ENCODE results near the gene VDAC1. TPM values are rescaled to one million over a fixed set of nuclear protein-coding genes. Genes with fewer than 3 reads are reported as not detected.

VDAC1 gene
- total and polyA plus RNA-seq, 2 of the 8 experiments (the other 6 are each of a cell fraction or from before 2014, with no cell fraction given), result 111 to 301 TPM

DNA sequence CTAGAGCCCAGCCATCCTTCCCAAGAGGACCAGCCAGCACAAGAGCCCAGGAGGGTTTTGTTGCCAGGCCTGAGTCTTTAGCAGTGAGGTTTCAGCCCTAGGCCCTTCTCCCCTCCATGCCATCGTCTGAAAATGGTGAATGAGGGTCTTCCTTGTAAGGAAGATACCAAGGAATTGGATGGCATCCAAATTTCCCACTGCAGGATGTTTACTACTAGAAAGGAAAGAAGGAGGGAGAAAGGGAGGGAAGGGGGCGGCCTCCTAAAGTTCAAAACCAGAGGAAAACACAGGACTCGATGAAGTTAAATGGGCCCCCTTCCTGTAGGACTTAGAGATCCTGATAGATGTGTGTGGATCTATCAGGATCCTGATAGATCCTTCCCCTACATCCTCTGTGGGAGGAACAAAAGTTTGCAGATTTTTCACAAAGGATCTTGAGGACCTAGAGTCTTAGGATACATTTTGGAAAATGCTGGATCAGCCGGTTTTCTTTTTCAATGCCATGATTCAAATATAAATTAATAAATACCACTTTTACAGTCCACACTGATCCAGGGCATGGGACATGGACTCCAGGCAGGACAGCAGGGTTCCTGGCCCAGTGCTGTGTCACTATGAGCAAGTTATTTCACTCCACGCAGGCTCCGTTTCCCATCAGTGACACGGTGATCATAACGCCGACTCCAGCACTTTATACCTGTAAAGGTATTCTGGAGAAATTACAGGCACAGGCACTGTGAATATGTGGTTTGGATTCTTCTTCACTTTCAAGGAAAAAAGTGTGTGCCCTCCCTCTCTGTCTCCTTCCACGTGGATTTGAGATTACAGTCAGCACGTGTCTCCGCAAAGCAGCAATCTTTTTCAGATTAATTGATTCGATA is 77.2 kb downstream of the VDAC1 start:
- Histone ChIP-seq H3K36me3 (ENCODE audit: control insufficient read depth in 2 of 4, insufficient read depth in 4 of 4, low read length in 3 of 4) (no peaks in the 10 kb centered on the region), H3K4me2 (ENCODE audit: insufficient read depth in 1 of 2, low read depth in 2 of 2, low read length in 2 of 2) (no peak overlapping the region), H3K9ac (replicated peaks in 1 of 4; ENCODE audit: extremely low read depth in 1 of 4, low read depth in 3 of 4, low read length in 3 of 4) (no peak overlapping the region), H3K27ac (ENCODE audit: low read depth, low read length) (no peak overlapping the region), H3K4me1 (replicated peaks in 1 of 4; ENCODE audit: control insufficient read depth in 3 of 4, insufficient read depth in 4 of 4, low read length in 3 of 4) (no peaks in the 10 kb centered on the region; a peak in 3 of 7 replicates), H3K56ac (replicated peaks; ENCODE audit: insufficient read length, low read depth, low read length) (no peak overlapping the region), H2AK5ac (ENCODE audit: low read depth, low read length) (no peak overlapping the region), H4K8ac (ENCODE audit: extremely low read depth, insufficient read depth, low read length) (no peak overlapping the region), H3K79me1 (ENCODE audit: low read depth, low read length) (no peaks in the 10 kb centered on the region), H3K4me3 (ENCODE audit: extremely low read depth in 1 of 4, insufficient read depth in 2 of 4, low read depth in 3 of 4, low read length in 4 of 4) (no peak overlapping the region), H3K18ac (ENCODE audit: extremely low read depth, low read length) (no peak overlapping the region), H4K20me1 (replicated peaks in 1 of 2; ENCODE audit: control insufficient read depth in 1 of 2, insufficient read depth in 2 of 2, low read length in 2 of 2) (no peaks in the 10 kb centered on the region), H3K23ac (ENCODE audit: insufficient read length) (no peak overlapping the region), H2BK12ac (ENCODE audit: low read depth, low read length) (no peak overlapping the region), H4K91ac (replicated peaks; ENCODE audit: insufficient read length, low read length) (no peak overlapping the region), H3K14ac (ENCODE audit: insufficient read length) (no peak overlapping the region), H3K23me2 (ENCODE audit: low read depth, low read length) (0 out of 2 replicates have a peak, but pooled peaks cover 2% of the 10 kb centered on the region), H3K9me3 (ENCODE audit: insufficient read depth in 2 of 2, low read depth in 1 of 2, low read length in 1 of 2) (no peaks in the 10 kb centered on the region), H2BK20ac (ENCODE audit: low read length) (no peak overlapping the region), H2BK15ac (ENCODE audit: low read length) (no peak overlapping the region), H4K5ac (ENCODE audit: insufficient read length, low read depth, low read length) (no peak overlapping the region), H2BK5ac (ENCODE audit: low read depth, low read length) (no peak overlapping the region), H2BK120ac (replicated peaks; ENCODE audit: low read depth, low read length) (no peak overlapping the region), H2AFZ (ENCODE audit: low read length) (no peak overlapping the region), H3K4ac (replicated peaks; ENCODE audit: insufficient read length, low read depth, low read length) (no peak overlapping the region), H3K79me2 (ENCODE audit: control insufficient read depth in 1 of 2, insufficient read depth in 2 of 2, low read length in 2 of 2) (no peaks in the 10 kb centered on the region), H3K27me3 (replicated peaks in 1 of 4; ENCODE audit: control insufficient read depth in 3 of 4, extremely low read depth in 1 of 4, insufficient read depth in 3 of 4, low read length in 3 of 4) (no peaks in the 10 kb centered on the region; a peak in 1 of 7 replicates)
- FAIRE-seq (no peak), DNase-seq (ENCODE audit: low read depth in 1 of 2, low spot score in 2 of 2) (no peak)
- 91% methylated on average over 13 of the region's 13 CpGs; no CpG with 5 or more reads in 1 of the 2 experiments for WGBS, 2 experiments (ENCODE audit: extremely low coverage in 1 of 2, insufficient coverage in 1 of 2, insufficient read length in 1 of 2, insufficient replicate concordance in 2 of 2, low coverage in 1 of 2, low lambda C conversion rate in 2 of 2, missing lambda C conversion rate in 1 of 2)
- TF ChIP-seq CEBPB (IDR thresholded peaks at IDR 0.05; ENCODE audit: low read depth, low read length), result no peak
- no peak for TF ChIP-seq SIRT6 (IDR thresholded peaks at IDR 0.05; ENCODE audit: low read length)
- TF ChIP-seq SAP30 (IDR thresholded peaks at IDR 0.05; ENCODE audit: insufficient read depth, insufficient replicate concordance, low read length), result no peak
- no peak for TF ChIP-seq POU5F1 (IDR thresholded peaks at IDR 0.05; ENCODE audit: low read depth, low read length)
- no peak for TF ChIP-seq JUND (IDR thresholded peaks at IDR 0.05; ENCODE audit: low read length)
- TF ChIP-seq EGR1 (IDR thresholded peaks at IDR 0.05; ENCODE audit: borderline replicate concordance, low read depth, low read length), result no peak
- no peak for TF ChIP-seq SP2 (IDR thresholded peaks at IDR 0.05; ENCODE audit: low read length)
- TF ChIP-seq, protein P1, sequence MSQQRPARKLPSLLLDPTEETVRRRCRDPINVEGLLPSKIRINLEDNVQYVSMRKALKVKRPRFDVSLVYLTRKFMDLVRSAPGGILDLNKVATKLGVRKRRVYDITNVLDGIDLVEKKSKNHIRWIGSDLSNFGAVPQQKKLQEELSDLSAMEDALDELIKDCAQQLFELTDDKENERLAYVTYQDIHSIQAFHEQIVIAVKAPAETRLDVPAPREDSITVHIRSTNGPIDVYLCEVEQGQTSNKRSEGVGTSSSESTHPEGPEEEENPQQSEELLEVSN (IDR thresholded peaks at IDR 0.05), result no peak
- TF ChIP-seq SP1 (IDR thresholded peaks at IDR 0.05; ENCODE audit: low read depth, low read length), result no peak
- TF ChIP-seq PHF8 (conservative IDR thresholded peaks at IDR 0.05; ENCODE audit: low read depth, low read length), result no peak
- TF ChIP-seq SIN3A (conservative IDR thresholded peaks at IDR 0.05 in 1 of 2, IDR thresholded peaks at IDR 0.05 in 1 of 2; ENCODE audit: low read depth in 1 of 2, low read length in 2 of 2), result no peak
- no peak for TF ChIP-seq TAF1 (IDR thresholded peaks at IDR 0.05; ENCODE audit: low read depth, low read length)
- ChIA-PET CTCF (ENCODE audit: partially characterized antibody) (no interaction called here), POLR2A (ENCODE audit: partially characterized antibody) (no interaction called here)

Data from H1 (cell line).